GM21576 (cell line): ENCODE results near the gene CD300H.
"Not testable (repeated sequence)": the region's sequence is repeated elsewhere in the genome, so short reads cannot be mapped to it uniquely, and the experiment has no call there.

ENCODE experiments used
- ATAC-seq: cut with Tn5 transposase; IDR thresholded peaks from one replicate; pipeline ENCODE4 v1.9.1; 2021; ENCODE audit warnings: mild to moderate bottlenecking, moderate library complexity; ENCODE audit not compliant: unreplicated experiment

The CD300H gene

DNA sequence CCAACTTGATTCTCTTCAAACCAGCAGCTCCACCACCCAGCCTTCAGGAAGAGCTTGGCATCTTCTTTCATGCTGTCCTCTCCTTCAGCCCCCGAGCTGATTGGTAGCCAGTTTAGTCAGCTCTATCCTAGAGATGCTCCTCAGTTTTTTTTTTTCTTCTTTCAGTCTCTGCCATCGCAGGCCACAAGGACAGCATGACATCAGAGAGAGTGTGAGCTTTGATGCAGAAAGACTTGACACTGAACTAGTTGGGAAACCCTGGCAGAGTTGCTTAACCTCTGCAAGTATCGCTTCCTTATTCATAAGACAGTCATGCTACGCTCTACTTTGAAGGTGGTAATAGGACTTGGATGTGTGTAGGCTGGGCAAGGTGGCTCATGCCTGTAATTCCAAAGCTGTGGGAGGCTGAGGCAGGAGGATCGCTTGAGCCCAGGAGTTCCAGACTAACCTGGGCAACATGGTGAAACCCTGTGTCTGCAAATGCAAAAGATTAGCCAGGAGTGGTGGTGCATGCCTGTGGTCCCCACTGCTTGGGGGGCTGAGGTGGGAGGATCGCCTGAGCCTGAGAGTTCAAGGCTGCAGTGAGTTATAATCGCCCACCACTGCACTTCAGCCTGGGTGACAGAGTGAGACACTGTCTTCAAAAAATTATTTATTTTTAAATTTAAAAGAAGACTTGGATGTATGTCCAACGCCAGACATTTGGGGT is 38.7 kb downstream of the CD300H start:
- ATAC-seq = peak; percentile 78

DNA sequence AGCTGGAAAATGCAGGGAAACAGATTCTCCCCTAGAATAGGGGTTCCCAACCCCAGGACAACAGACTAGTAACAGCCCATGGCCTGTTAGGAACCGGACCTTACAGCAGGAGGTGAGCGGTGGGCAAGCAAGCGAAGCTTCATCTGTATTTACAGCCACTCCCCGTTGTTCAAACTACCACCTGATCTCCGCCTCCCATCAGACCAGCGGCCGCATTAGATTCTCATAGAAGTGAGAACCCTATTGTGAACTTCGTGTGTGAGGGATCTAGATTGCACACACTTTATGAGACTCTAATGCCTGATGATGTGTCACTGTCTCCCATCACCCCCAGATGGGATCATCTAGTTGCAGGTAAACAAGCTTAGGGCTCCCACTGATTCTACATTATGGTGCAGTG is 39.6 kb downstream of the CD300H start:
- ATAC-seq = no peak

DNA sequence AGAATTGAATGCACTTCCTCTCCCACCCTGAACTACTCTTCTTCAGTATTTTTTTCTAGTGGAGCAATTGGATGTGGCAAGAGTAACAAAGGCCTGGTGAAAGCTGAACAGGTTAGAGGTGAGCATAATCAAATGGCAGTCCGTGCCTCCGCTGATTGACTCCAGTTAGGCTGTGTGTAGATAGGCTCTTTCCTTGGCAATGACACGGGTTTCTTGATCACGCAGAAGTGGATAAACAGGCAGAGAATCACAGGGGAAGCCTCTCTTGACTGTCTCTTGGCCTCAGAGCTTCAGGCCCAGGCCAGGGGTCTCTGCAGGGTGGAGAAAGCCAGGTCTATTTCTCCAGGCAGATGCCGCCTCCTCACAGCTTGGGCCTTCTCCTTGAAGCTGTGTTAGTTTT is 40.2 kb downstream of the CD300H start:
- no peak for ATAC-seq

DNA sequence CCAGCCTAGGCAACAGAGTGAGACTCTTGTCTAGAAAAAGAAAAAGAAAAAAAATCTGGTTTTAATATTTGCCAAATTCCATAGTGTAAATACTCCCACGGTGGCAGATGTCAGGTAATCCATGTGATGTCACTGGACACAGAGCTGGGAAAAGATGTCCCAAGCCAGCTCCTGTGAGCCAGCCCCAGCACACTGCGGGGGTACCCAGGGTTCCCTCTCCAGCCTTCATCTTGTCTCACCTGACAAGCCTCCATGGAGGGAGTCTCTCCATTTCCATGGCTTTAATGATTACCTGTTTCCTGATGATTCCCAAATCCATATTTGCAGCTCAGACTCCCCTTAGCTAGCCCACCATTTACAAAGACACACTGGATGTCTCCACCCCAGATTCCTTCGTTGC is 40.6 kb downstream of the CD300H start:
- ATAC-seq = no peak

DNA sequence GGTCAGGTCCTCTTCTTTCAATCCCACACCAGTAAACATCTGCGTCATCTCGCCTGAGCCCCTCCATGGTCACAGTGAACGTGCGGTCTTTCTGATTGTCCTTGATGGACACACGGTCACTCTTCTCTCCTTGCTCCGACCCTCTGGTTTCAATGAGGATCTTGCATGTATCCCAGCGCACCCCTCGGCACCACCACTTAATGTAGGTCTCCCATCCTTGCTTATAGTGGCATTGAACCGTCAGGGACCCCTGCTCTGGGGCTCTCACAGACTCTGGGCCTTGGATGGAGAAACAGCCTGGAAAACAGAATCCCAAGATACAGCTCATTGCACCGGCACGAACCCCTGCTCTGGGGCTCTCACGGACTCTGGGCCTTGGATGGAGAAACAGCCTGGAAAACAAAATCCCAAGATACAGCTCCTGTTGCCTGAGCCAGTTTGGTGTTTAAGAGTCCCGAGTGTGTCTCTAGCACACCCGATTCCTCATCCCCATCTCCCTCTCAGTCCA is 41.5 kb downstream of the CD300H start:
- ATAC-seq = no peak

DNA sequence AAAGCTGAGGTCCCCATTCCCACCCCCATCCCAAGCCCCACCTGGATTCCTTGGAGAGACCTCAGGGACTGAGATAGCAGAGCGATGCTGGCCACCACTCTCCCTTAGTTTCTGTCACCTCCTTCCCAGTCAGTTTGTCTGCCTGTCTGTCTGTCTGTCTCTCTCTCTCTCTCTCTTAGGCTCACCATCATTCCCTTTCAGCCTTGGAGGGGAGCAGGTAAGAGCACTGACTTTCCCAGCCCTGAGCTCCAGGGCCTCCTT is 41.9 kb downstream of the CD300H start:
- ATAC-seq = no peak

DNA sequence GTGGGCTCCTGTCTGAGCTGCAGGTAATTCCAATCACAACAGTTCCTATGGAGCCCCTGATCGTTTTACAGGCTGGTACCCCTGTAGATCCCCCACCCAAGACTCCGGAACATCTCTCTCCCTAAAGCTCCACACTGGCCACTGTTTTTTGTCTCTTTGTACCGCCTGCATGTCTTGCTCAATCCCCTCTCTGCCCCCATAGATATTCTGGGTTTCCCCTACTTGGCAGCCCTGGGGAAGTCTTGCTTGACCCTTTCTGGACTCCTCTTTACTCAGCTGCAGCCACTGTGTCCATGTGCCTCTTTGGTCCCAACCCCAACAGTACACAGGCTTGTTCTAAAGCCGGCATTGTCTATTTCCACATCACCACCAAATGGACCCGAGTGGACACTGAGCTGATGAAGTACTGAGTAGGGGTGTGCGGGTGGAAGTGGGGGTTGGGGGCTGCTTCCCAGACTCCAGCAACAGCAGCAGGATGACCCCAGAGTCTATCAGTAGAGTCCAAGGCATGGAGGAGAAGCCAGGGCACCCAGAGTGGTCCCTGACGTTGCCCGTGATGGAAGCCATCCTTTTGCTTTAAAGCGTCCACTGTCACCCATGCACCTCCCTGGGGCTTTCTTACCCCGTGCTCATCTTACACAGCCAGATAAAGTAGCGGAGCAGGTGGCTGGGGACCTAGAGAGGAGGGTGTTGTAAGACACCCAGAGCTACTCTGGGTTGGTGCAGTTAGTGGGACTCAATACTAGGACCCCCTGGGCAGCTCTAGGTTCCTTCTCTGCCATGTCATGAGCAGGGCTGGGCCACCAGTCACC is 42.5 kb downstream of the CD300H start:
- no peak for ATAC-seq

DNA sequence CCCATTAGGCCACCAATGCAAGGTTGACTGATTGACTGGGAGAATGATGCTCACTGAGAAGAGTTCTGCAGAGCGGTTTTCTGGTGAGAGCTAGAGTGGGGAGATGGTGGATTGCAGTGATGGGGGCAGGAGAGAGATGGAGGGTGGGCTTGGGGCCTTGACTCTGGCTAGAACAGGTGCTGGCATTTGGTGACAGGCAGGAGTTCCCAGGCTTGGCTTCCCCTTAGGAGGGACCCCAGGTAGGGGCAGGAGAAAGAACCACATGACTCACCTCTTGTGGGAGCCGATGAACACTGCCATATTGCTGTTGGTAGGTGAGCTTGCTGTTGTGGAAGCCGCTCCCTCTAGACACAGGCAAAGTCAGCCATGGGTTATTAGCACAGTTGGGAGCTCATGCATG is 44.0 kb downstream of the CD300H start:
- no peak for ATAC-seq

DNA sequence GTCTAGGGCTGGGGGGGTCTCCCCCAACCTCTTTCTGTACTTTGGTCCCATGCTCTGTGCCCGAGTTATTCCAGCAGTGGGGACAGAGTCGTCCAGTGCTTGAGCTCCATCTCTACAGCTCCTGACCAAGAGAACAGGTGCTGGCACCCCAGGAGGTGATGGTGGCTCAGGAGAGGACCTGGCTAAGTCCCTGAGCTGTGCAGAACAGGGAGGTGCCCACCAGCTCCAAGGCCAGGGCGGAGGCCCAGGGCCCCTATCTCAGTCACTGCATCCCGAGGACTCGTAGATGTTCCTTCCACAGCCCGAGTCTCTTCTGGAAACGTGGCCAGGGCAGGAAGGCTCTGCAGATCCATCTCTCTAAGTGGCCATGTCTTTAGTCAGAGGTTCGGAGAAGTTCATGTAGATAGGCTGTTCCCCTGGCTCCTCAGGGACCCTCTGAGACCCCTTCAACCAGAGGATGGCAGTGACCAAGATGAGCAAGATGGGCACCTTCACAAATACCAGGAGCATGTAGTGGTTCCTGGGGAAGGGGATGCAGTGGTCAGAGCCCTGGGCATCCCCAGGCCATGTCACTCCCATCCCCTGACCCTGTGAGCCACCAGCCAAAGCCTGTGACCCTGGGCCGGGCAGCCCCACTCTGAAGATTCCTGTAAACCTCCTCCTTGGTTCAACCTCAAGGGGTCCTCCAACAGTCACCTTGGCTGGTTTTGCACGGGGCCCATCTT is 44.8 kb downstream of the CD300H start:
- ATAC-seq = no peak

DNA sequence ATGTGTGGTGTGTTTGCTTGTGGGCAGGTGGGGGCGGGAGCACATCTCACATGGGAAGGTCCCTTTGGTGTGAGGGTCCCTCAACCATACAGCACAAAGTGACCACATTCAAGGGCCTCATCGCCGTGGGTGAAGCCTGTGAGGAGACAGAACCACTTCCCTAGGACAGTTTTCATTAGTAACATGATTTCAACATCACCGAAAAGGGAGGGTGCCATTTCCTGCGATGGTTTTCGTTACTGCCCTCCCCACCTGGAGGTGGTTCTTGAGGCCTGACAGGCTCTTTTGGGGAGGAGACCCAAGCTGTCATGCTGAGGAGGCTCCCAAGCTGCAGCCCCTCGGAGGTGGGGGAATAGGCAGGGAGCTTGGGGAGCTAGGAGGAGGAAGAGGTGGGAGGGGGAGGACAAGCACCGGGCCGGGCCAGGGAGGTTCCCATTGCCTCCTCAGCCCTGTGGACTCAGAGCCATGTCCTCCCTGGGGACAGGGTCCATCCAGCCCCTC is 45.6 kb downstream of the CD300H start:
- ATAC-seq = no peak

DNA sequence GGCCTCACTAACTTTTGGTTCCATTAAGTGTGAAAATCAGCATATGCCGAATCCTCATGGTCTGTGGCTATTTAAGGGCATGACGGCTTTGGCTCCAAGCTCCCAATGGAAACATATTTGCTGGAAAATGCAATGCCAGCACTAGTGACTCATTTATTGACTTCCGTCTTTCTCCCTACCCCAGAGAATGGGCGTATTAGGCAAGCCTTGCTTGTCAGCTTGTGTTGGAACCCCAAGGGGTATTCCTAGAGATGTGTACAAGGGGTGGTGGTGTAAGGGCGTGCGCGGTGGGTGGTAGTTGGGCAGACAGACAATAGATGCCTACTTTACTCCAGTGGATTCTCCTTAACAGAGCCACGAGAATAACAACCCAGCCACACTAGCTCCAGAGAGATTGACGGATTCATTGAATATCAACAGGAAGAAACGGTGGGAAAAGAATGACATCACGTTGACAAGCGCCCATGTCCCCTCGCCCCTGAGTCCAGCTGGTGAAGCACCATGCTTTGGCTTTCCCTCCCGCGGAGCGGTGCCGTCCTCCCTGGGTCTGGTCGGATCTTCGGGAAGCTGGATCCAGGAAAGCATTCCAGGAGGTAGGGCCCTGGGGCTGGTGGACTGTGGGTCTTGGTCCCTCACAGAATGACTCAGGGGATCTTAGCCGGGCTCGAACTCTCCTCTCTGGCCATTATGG is 46.4 kb downstream of the CD300H start:
- ATAC-seq = no peak

DNA sequence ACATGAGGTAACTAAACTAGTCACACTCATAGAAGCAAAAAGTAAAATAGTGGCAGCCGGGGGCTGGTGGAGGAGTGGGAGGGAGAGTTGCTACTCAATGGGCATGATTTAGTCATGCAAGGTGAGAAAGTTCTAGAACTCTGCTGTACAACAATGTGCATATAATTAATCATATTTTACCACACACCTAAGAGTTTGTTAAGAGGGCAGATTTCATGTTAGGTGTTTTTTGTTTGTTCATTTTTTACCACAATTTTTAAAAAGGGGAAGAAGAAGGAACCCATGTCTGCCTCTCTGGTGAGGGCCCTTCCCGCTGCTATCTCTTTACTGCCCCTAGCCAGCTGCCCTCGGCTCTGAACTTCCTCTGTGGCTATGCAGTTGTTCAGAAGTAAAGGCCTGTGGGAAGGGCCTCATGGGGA is 47.3 kb downstream of the CD300H start:
- no peak for ATAC-seq

DNA sequence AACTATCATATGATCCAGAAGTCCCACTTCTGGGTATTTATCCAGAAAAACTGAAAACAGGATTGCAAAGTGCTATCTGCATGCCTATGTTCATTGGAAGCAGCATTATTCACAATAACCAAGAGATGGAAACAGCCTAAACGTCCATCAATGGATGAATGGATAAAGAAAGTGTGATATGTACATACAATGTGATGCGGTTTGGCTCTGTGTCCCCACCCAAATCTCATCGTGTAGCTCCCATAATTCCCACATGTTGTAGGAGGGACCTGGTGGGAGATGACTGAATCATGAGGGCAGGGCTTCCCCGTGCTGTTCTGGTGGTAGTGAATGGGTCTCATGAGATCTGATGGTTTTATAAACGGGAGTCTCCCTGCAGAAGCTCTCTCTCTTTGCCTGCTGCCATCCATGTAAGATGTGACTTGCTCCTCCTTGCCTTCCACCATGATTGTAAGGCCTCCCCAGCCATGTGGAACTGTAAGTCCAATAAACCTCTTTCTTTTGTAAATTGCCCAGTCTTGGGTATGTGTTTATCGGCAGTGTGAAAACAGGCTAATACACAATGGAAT is 48.8 kb downstream of the CD300H start:
- not testable (repeated sequence) for ATAC-seq

DNA sequence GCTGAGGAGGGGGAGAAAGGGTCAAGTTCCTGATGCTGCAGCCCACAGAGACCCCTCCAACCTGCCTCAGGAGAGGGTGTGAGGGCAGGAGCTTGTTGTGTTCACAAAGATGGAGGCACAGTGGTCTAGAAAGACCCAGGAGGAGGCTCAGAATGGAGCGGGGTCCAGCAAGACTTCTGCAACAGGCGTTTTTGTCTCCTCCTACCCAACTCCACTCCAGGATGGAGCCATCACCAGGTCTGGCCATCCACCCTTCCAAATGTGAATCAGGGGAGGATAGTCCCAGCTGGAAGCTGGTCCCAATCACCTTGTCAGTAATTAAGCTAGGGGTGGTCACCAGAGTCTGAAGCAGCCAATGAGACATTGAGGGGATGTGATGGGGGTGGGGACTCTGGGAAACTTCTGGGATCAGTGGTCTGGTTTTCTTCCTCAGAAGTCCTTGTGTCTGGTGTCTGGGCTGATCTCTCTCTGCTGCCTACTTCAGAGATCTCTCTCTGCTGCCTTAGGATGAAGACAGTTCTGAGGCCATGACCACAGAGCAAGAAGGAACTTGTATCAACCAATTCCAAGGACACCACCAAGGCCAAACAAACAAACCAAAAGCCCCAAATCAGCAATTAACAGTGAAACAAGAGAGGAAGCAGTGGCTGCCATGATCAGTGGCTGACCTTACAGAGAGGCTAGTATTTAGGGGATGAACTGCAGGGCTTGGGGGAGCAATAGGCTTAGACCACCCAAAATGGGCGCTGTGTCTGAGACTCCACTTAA is 50.6 kb downstream of the CD300H start:
- no peak for ATAC-seq

DNA sequence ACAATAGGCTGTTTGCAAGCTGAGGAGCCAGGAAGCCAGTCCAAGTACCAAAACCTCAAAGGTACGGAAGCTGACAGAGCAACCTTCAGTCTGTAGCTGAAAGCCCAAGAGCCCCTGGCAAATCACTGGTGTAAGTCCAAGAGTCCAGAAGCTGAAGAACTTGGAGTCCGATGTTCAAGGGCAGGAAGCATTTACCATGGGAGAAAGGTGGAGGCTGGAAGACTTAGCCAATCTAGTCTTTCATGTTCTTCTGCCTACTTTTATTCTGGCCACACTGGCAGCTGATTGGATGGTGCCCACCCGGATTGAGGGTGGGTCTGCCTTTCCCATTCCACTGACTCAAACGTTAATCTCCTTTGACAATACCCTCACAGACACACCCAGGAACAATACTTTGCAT is 51.4 kb downstream of the CD300H start:
- ATAC-seq = no peak

DNA sequence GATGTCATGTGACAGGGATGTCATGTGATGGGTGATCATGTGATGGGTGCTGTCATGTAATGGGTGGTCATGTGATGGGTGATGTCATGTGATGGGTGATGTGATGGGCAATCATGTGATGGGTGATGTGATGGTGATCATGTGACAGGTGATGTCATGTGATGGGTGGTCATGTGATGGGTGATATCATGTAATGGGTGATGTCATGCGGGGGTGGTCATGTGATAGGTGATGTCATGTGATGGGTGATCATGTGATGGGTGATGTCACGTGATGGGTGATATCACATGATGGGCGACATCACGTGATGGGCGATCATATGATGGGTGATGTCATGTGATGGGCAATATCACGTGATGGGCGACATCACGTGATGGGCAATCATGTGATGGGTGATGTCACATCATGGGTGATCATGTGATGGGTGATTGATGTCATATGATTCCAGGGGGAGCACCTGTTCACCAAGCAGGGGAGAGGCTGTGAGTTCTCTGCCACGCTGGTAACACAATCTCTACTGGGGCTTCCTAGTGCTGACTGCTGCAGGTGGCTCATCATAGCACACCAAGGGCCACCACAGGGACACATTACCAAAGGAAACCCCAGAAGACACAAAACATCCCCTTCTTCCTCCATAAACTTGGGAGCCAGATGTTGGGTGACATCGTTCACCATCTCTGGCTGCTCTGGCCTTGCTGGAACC is 52.5 kb downstream of the CD300H start:
- ATAC-seq = no peak

DNA sequence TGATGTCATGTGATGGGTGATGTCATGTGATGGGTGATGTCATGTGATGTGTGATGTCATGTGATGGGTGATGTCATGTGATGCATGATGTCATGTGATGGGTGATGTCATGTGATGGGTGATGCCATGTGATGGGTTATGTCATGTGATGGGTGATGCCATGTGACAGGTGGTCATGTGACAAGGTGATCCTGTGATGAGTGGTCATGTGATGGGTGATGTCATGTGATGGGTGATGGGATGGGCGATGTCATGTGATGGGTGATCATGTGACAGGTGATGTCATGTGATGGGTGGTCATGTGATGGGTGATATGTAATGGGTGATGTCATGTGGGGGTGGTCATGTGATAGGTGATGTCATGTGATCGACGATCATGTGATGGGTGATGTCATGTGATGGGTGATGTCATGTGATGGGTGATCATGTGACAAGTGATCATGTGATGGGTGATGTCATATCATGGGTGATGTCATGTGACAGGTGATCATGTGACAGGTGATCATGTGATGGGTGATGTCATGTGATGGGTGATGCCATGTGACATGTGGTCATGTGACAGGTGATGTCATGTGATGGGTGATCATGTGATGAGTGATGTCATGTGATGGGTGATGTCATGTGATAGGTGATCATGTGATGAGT is 53.2 kb downstream of the CD300H start:
- no peak for ATAC-seq

DNA sequence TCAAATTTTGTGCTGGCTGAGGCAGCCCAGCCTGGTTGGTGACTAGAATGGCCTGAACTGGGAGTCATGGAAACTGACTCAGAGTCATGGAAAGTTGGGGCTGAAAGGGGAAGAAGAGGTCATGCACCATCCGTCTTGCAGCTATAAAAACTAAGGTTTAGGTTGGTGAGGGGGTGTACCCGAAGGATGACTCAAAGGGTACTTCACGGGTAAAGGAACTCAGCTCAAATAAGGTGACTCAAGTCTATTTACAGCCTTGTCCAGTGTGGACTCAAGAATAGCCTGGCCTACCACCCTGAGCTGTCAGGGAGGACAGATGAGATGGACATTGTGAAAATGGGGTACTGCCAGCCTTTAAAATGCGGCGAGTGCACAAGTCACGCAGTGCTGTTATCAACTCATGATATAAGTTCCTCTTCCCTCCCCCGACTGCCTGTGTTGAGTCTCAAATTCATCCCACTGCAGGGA is 54.7 kb downstream of the CD300H start:
- peak; percentile 62 for ATAC-seq

DNA sequence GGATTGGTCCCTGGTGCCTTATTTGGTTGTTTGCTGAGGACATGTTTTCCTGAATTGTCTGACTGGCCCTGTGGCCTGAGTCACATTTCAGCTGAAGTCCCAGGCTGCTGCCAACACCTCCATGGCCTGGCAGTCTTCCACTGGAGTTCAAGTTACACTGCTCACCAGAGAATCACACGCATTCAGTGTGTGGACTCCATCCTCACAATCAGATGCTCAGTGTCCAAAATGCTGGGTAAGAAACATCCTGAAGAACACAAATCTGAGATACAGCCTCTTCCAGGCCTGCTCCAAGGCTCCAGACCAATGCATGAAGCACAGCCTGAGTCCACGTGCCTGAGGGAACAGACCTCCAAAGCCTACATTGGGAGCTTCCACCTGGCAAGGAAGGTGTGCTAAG is 55.3 kb downstream of the CD300H start:
- ATAC-seq = no peak
